Measurements from ENCODE around the gene CTTNBP2.

CTTNBP2 gene

DNA sequence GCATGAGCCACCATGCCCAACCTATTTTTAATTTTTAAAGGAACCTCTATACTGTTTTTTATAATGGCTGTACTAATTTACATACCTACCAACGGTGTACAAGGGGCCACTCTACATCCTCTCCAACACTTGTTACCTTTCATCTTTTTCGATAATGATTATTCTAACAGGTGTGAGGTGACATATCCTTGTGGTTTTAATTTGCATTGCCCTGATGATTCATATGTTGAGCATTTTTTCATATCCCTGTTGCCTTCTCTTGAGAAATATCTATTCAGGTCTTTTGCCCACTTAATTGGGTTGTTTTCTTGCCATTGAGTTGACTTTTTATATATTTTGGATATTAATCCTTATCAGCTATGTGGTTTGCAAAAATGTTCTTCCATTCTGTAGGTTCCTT lies 167.0 kb downstream of the CTTNBP2 start:
- Histone ChIP-seq H3K36me3 (ENCODE audit: control insufficient read depth, insufficient read depth, low read length, severe bottlenecking) (no peaks in the 10 kb centered on the region), H3K4me1 (ENCODE audit: control insufficient read depth, insufficient read depth, low read length) (no peaks in the 10 kb centered on the region), H3K27me3 (replicated peaks; ENCODE audit: control insufficient read depth, insufficient read depth, low read length) (no peaks in the 10 kb centered on the region), H3K9ac (ENCODE audit: low read length) (no peak overlapping the region), H3K4me3 (ENCODE audit: low read length) (no peak overlapping the region), H3K9me3 (ENCODE audit: control insufficient read depth, low read length) (no peaks in the 10 kb centered on the region)
- no peak for DNase-seq (ENCODE audit: low read depth)

DNA sequence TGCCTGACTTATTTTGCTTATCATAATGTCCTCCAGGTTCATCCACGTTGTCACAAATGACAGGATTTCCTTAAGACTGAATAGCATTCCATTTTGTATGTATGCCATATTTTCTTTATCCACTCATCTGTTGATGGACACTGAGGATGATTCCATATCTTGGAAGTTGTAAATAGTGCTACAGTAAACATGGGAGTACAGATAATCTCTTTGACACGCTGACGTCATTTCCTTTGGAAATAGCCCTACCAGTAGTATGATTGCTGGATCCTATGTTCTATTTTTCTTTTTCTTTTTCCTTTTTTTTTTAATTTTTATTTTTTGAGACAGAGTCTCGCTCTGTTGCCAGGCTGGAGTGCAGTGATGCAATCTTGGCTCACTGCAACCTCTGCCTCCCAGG lies 167.6 kb downstream of the CTTNBP2 start:
- Histone ChIP-seq H3K9ac (ENCODE audit: low read length) (no peak overlapping the region), H3K4me1 (ENCODE audit: control insufficient read depth, insufficient read depth, low read length) (no peaks in the 10 kb centered on the region), H3K4me3 (ENCODE audit: low read length) (no peak overlapping the region), H3K36me3 (ENCODE audit: control insufficient read depth, insufficient read depth, low read length, severe bottlenecking) (no peaks in the 10 kb centered on the region), H3K27me3 (replicated peaks; ENCODE audit: control insufficient read depth, insufficient read depth, low read length) (no peaks in the 10 kb centered on the region), H3K9me3 (ENCODE audit: control insufficient read depth, low read length) (no peaks in the 10 kb centered on the region)
- DNase-seq (ENCODE audit: low read depth) = no peak

DNA sequence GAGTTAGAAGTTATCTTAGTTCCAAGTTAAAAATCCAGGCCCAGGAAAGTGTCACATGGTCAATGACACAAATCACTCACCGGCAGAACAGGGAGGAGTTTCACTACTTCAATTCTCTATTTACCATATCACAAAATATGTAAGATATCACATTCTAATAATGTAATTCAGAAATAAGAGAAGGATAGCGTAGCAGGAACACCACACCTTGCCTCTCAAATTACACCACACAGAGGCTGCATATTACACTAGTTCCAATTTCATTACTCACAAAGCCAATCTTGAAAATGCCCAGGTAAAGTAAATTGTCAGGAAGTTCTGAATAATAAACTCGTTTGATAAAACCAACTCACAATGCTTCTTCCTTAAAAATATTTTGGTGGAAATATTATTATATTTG lies 169.2 kb downstream of the CTTNBP2 start:
- Histone ChIP-seq H3K9me3 (ENCODE audit: control insufficient read depth, low read length) (no peaks in the 10 kb centered on the region), H3K36me3 (ENCODE audit: control insufficient read depth, insufficient read depth, low read length, severe bottlenecking) (no peaks in the 10 kb centered on the region), H3K9ac (ENCODE audit: low read length) (no peak overlapping the region), H3K4me1 (ENCODE audit: control insufficient read depth, insufficient read depth, low read length) (no peaks in the 10 kb centered on the region), H3K4me3 (ENCODE audit: low read length) (no peak overlapping the region), H3K27me3 (replicated peaks; ENCODE audit: control insufficient read depth, insufficient read depth, low read length) (no peaks in the 10 kb centered on the region)
- no peak for DNase-seq (ENCODE audit: low read depth)

GRCh38 chr7:117698018-117698417 lies 175.2 kb downstream of the CTTNBP2 start:
- no peaks in the 10 kb centered on the region for H3K4me1 ChIP-seq (ENCODE audit: control insufficient read depth, insufficient read depth, low read length)
- H3K27me3 ChIP-seq (replicated peaks; ENCODE audit: control insufficient read depth, insufficient read depth, low read length) = peaks cover 5% of the 10 kb centered on the region
- H3K9me3 ChIP-seq (ENCODE audit: control insufficient read depth, low read length) = no peaks in the 10 kb centered on the region
- no peak for DNase-seq (ENCODE audit: low read depth)
- no peak overlapping the region for H3K9ac ChIP-seq (ENCODE audit: low read length)
- H3K4me3 ChIP-seq (ENCODE audit: low read length) = no peak overlapping the region
- H3K36me3 ChIP-seq (ENCODE audit: control insufficient read depth, insufficient read depth, low read length, severe bottlenecking) = no peaks in the 10 kb centered on the region

DNA sequence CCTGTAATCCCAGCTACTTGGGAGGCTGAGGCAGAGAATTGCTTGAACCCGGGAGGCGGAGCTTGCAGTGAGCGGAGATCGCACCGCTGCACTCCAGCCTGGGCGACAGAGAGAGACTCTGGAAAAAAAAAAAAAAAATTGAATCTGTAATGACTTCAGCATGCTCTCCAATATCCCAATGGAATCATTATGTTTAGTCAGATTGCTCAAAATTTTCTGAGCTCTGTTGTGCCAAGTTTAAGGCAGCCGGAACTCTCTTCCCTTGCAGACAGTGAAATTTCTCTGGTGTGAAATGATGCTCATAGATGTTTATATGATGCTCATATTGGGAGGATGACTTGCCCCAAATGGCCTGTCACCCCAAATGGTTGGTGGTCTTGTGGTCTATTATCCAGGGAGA lies 180.9 kb downstream of the CTTNBP2 start:
- H3K4me1 ChIP-seq (ENCODE audit: control insufficient read depth, insufficient read depth, low read length) = no peaks in the 10 kb centered on the region
- H3K9ac ChIP-seq (ENCODE audit: low read length) = no peak overlapping the region
- no peak for DNase-seq (ENCODE audit: low read depth)
- H3K36me3 ChIP-seq (ENCODE audit: control insufficient read depth, insufficient read depth, low read length, severe bottlenecking) = no peaks in the 10 kb centered on the region
- H3K4me3 ChIP-seq (ENCODE audit: low read length) = no peak overlapping the region
- peaks cover 5% of the 10 kb centered on the region for H3K27me3 ChIP-seq (replicated peaks; ENCODE audit: control insufficient read depth, insufficient read depth, low read length)
- no peaks in the 10 kb centered on the region for H3K9me3 ChIP-seq (ENCODE audit: control insufficient read depth, low read length)

DNA sequence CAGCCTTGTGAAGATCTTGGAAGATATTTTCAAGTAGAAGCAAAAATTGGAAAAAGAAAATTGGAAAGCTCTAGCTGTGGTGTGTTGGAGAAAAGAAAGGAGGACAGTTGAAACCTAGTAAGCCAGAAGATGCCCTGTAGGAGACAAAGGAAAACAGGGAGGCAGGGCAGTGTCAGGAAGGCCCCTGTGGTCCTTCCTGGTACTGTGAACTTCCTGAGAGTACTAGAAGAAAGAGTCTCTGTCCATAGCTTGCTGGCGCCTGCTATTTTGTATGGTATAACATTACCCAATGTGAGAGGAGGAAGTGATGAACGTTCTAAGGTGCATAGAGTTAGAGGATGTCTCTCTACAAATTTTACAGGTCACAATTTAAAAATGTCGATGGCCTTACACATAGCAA lies 183.1 kb downstream of the CTTNBP2 start:
- Histone ChIP-seq H3K4me3 (ENCODE audit: low read length) (no peak overlapping the region), H3K27me3 (replicated peaks; ENCODE audit: control insufficient read depth, insufficient read depth, low read length) (peaks cover under 1% of the 10 kb centered on the region), H3K4me1 (ENCODE audit: control insufficient read depth, insufficient read depth, low read length) (no peaks in the 10 kb centered on the region), H3K9ac (ENCODE audit: low read length) (no peak overlapping the region), H3K9me3 (ENCODE audit: control insufficient read depth, low read length) (no peaks in the 10 kb centered on the region), H3K36me3 (ENCODE audit: control insufficient read depth, insufficient read depth, low read length, severe bottlenecking) (no peaks in the 10 kb centered on the region)
- no peak for DNase-seq (ENCODE audit: low read depth)

DNA sequence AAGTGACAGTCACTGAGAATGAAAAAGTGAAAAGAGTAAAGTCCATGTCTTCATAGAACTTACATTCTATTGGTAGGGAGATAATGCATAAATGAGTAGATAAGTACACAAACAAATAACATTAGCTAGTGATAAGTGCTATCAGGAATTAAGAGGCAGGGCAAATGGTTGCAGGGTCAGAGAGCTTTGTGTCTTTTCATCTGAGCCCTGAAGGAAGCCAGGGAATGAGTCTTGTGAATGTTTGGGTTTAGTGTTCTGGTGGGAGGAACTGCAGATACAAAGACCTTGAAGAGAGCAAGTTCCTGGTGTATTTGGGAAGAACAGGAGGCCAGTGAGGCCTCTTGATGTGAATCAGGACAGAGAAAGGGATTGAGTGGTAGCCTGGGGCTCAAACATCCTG lies 183.8 kb downstream of the CTTNBP2 start:
- H3K9me3 ChIP-seq (ENCODE audit: control insufficient read depth, low read length) = no peaks in the 10 kb centered on the region
- H3K4me3 ChIP-seq (ENCODE audit: low read length) = no peak overlapping the region
- no peaks in the 10 kb centered on the region for H3K36me3 ChIP-seq (ENCODE audit: control insufficient read depth, insufficient read depth, low read length, severe bottlenecking)
- DNase-seq (ENCODE audit: low read depth) = no peak
- H3K9ac ChIP-seq (ENCODE audit: low read length) = no peak overlapping the region
- no peaks in the 10 kb centered on the region for H3K27me3 ChIP-seq (replicated peaks; ENCODE audit: control insufficient read depth, insufficient read depth, low read length)
- H3K4me1 ChIP-seq (ENCODE audit: control insufficient read depth, insufficient read depth, low read length) = no peaks in the 10 kb centered on the region

DNA sequence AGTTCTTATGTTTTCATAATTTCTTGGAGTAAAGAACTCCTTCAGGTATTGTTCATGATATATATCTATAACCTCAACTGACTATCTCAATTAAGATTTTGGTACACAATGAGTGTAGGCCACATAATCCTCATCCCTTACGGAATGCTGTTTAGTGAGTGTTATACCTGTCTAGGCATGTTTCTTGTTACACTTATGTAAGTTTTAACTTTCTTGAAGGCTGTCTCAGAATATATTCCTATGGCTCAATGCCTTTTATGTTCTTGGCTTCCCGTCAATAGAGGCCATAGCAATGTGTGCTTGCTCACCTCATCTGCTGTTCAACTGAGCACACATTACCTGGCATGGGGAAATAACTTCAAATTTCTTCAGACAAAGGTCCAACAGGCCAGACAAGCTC lies 185.1 kb downstream of the CTTNBP2 start:
- Histone ChIP-seq H3K36me3 (ENCODE audit: control insufficient read depth, insufficient read depth, low read length, severe bottlenecking) (no peaks in the 10 kb centered on the region), H3K4me1 (ENCODE audit: control insufficient read depth, insufficient read depth, low read length) (peaks cover 2% of the 10 kb centered on the region), H3K9me3 (ENCODE audit: control insufficient read depth, low read length) (no peaks in the 10 kb centered on the region), H3K9ac (ENCODE audit: low read length) (no peak overlapping the region), H3K27me3 (replicated peaks; ENCODE audit: control insufficient read depth, insufficient read depth, low read length) (no peaks in the 10 kb centered on the region), H3K4me3 (ENCODE audit: low read length) (no peak overlapping the region)
- no peak for DNase-seq (ENCODE audit: low read depth)

DNA sequence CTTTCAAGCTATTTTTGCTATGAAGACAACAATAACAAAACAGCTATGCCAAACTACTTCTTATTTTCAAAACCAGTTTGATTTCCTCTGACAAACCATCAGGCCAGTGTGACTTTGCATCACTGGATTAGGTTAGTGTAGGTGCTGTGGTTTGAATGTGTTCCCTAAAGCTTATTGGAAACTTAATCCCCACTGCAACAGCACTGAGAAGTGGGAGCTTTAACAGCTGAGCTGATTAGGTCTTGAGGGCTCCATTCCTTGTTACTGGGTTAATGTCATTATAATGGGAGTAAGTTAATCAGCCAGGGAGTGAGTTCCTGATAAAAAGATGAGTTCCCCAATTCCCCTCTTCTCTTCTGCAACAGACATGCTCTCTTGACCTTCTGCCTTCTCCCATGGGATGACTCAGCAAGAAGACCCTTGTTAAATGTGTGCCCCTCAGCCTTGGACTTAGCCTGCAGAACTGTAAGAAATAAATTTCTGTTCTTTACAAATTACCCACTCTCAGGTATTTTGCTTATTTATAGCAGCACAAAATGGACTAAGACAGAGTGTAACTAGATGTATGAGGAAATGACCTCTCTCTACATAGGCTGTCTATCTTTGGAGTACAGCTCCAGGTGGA lies 186.8 kb downstream of the CTTNBP2 start:
- Histone ChIP-seq H3K9ac (ENCODE audit: low read length) (no peak overlapping the region), H3K4me3 (ENCODE audit: low read length) (no peak overlapping the region), H3K9me3 (ENCODE audit: control insufficient read depth, low read length) (no peaks in the 10 kb centered on the region), H3K27me3 (replicated peaks; ENCODE audit: control insufficient read depth, insufficient read depth, low read length) (no peaks in the 10 kb centered on the region), H3K4me1 (ENCODE audit: control insufficient read depth, insufficient read depth, low read length) (peaks cover 5% of the 10 kb centered on the region), H3K36me3 (ENCODE audit: control insufficient read depth, insufficient read depth, low read length, severe bottlenecking) (no peaks in the 10 kb centered on the region)
- DNase-seq (ENCODE audit: low read depth) = no peak

GRCh38 chr7:117685795-117686194 lies 187.4 kb downstream of the CTTNBP2 start:
- no peaks in the 10 kb centered on the region for H3K27me3 ChIP-seq (replicated peaks; ENCODE audit: control insufficient read depth, insufficient read depth, low read length)
- peaks cover 5% of the 10 kb centered on the region for H3K4me1 ChIP-seq (ENCODE audit: control insufficient read depth, insufficient read depth, low read length)
- no peaks in the 10 kb centered on the region for H3K36me3 ChIP-seq (ENCODE audit: control insufficient read depth, insufficient read depth, low read length, severe bottlenecking)
- no peaks in the 10 kb centered on the region for H3K9me3 ChIP-seq (ENCODE audit: control insufficient read depth, low read length)
- H3K4me3 ChIP-seq (ENCODE audit: low read length) = no peak overlapping the region
- no peak overlapping the region for H3K9ac ChIP-seq (ENCODE audit: low read length)
- no peak for DNase-seq (ENCODE audit: low read depth)

GRCh38 chr7:117683430-117684175 lies 189.6 kb downstream of the CTTNBP2 start:
- Histone ChIP-seq H3K36me3 (ENCODE audit: control insufficient read depth, insufficient read depth, low read length, severe bottlenecking) (no peaks in the 10 kb centered on the region), H3K4me3 (ENCODE audit: low read length) (no peak overlapping the region), H3K4me1 (ENCODE audit: control insufficient read depth, insufficient read depth, low read length) (peaks cover 5% of the 10 kb centered on the region), H3K9me3 (ENCODE audit: control insufficient read depth, low read length) (no peaks in the 10 kb centered on the region), H3K9ac (ENCODE audit: low read length) (no peak overlapping the region), H3K27me3 (replicated peaks; ENCODE audit: control insufficient read depth, insufficient read depth, low read length) (peaks cover 1% of the 10 kb centered on the region)
- DNase-seq (ENCODE audit: low read depth) = no peak

Data from adipocyte (in vitro differentiated cells).